COLO829 (cell line): Measurements from ENCODE around the gene PGGT1B.
A peak's percentile ranks its signal among the peaks of the same experiment; 100 is the strongest.
"Not testable (repeated sequence)": the region's sequence is repeated elsewhere in the genome, so short reads cannot be mapped to it uniquely, and the experiment has no call there.

Source experiments
- DNase-seq: peaks from one replicate; pipeline ENCODE4 v3.0.0; 2012; ENCODE audit warnings: low spot score

Gene PGGT1B

DNA sequence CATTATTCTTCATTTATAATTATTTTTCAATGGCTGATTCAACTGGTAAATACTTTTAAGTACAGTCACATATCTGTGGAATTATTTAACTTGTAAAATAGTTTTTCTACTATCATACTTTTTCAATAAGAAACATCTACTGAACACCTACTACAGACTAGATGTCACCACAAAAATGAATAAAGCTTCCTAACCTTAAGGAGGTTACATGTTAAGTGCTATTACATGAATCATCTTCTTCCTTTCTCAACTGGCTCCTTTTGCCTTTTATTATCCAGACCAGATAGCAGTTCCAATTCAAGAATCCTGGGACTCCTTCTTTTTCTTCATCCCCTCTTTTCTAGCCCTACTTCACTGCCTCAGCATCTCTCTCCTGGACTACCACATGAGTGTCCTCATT lies 4.7 kb downstream of the PGGT1B start:
- DNase-seq = no peak

- not testable (repeated sequence) for DNase-seq
These were observed 13.3 kb downstream of the PGGT1B start for GRCh38 chr5:115249379-115249778.

DNA sequence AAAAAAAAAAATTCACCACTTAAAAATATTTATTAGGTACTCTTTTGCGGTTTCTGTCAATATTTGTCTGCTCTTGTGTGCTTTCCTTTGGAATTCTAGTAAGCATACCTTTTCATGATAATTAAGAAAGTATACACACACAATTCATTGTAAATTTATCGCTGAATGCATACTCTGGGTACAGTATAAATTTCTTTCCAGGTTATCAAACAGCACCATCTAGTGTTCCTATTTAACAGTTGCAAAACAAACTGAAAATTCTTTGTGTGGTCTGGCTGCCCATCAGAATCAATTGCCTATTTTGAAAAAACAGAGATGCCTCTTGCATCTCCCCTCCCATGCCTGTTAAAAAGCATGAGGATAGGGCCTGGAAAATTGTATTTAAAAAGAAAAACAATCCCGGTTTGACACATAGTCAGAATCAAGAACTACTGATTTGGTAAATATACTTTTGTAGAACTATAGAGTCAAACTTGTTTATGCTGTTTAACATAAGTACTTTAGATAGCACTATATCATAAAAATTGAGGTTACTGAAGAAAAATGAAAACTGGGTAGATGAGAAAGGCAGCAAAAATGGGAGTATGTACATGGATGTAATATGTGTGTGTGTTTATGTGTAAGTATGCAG lies 16.2 kb downstream of the PGGT1B start:
- DNase-seq = peak; percentile 30

DNA sequence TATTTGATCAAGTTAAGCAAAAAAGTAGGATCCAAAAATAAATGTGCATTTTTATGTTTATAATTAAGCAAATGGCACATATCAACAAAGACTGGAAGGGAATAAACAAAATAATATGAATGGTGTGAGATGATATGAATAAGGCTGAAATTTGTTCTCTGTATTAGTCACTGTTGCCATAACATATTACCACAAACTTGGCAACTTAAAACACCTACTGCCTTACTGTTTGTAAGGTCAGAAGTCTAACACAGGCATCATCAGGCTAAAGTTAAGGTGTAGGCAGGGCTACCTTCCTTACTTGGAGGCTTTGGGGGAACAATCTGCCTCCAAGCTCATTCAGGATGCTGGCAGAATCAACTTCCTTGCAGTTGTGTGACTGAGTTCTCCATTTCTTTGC lies 19.3 kb downstream of the PGGT1B start:
- no peak for DNase-seq

GRCh38 chr5:115241881-115242642 lies 20.6 kb downstream of the PGGT1B start:
- DNase-seq = peak; percentile 2

DNA sequence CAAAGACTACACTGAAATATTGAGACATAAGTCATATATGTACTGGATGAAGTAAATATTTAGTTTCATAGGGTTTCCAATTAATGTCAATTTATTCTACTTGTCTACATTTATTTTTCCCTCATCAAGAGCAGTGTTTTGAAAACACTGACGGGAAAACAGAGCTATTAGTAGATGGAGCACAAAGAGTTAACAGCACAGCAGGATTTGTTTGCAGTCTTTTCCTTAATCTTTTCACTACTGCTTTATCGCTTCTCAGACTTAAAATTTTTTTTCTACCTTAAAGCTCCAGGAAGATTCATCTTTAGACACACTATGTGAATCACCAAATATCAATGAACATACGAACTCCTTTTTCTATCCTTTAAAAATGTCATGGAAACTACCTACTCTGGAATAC lies 25.6 kb downstream of the PGGT1B start:
- DNase-seq = no peak

DNA sequence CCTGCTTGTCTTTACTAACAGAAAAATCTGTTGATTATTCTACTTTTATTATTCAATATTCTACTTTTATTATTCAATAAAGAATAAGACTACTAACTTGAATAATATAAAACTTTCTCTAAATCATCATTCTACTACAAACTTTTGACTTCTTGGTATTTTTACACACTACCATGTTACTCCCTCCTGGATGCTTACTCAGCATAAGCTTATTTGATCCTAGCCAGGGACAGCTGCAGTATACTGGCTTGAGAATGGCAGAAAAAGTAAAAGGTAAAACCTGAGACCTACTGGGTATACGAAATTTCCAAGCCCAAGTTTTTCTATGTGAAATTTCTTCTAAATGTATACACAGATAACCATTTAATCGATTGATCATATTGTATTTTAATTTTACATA lies 26.1 kb downstream of the PGGT1B start:
- DNase-seq = no peak

- DNase-seq = no peak
These were observed 31.1 kb downstream of the PGGT1B start for GRCh38 chr5:115231598-115231997.

- no peak for DNase-seq
These were observed 33.1 kb downstream of the PGGT1B start for GRCh38 chr5:115229606-115230005.

- DNase-seq = no peak
These were observed 35.4 kb downstream of the PGGT1B start for GRCh38 chr5:115227281-115227680.

- no peak for DNase-seq
These were observed 48.1 kb downstream of the PGGT1B start for GRCh38 chr5:115214541-115214940.

DNA sequence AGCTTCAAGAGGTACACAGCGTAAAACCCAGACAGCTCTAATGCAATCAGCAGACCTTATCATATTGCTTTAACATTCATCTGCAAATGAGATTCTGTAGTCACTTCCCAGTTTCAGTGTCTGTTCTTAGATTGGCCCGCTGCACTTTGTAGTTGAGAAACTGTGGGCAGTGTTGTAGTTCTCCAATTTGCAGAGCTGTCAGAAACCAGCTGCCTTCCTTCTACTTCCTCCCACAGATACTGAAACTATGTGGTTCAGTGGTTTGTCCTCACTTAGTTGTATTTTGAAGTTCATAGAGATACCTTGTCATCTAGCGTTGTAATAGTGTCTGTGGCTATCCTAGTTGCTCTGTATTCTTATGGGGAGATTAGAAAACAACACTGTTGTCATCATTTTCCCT lies 53.4 kb downstream of the PGGT1B start:
- DNase-seq = no peak

- no peak for DNase-seq
These were observed 59.7 kb downstream of the PGGT1B start for GRCh38 chr5:115202952-115203351.

DNA sequence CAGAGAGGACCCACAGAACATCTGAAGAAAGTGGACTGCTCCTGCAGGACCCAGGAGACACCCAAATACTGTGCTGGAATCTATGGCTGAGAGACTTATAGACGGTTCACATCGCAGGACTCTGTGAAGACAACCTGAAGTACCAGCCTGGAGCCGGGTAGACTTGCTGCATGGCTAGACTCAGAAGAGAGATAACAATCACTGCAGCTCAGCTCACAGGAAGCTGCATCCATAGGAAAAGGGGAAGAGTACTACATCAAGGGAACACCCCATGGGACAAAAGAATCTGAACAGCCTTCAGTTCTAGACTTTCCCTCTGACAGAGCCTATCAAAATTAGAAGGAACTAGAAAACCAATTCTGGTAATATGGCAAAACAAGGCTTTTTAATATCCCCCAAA lies 66.5 kb downstream of the PGGT1B start:
- DNase-seq = no peak

DNA sequence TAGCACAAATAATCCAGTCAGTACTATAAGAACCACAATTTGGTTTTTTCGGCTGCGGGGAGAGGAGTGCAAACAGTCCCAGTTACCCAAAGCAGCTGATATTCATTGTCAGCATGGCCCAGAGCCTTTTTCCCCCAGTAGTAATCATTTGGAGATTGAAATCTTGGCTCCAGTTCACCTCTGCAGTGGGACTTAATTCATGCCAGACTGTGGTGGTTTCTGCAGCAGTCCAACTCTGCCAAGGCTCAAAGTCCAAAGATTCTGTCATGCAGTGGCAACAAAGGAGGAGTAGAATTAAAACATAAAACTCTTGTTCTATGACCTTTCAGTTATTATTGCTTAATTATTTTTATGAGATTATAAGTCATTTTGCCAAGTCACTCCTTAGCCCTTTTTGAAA lies 68.0 kb downstream of the PGGT1B start:
- no peak for DNase-seq

GRCh38 chr5:115193295-115193694 lies 69.4 kb downstream of the PGGT1B start:
- DNase-seq = no peak

DNA sequence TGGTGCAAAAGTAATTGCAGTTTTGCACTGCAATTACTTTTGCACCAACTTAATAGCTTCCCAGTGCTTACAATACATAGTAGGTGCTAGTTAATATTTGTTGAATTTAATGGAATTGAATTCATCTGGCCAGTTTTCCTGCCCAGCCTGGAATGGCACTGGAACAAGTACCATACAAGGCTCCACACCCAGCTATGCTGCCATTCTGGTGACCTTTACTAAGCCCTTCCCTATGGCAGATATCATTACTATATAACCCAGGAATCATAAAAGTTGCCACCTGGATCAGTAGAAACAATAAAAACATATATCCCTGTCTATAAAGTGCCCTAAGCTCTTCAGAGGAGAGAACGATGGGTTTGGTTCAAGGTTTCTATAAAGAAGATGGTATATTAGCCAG lies 70.6 kb downstream of the PGGT1B start:
- DNase-seq = no peak

- DNase-seq = no peak
These were observed 71.1 kb downstream of the PGGT1B start for GRCh38 chr5:115191474-115192031.

- DNase-seq = no peak
These were observed 72.3 kb downstream of the PGGT1B start for GRCh38 chr5:115190388-115190787.

GRCh38 chr5:115189866-115190265 lies 72.8 kb downstream of the PGGT1B start:
- DNase-seq = no peak

DNA sequence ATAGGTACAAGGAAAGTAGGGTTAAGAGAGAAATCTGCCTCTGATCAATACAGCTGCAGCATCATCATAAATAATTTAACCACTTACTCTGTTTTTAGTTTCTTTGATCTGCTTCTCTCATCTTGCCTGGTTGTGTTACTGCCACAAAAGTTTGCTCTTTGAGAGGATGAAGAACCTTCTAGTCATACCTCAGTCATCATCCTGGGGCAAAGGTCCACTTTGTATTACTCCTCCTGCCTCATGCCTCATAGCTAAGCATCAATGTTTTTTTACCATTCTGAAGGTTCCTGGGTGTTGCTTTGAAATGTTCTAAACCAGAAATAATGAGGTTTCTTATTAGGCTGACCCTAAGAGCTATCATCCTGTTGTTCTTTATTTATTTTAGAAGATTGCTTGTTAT lies 75.9 kb downstream of the PGGT1B start:
- no peak for DNase-seq

GRCh38 chr5:115184770-115185169 lies 77.9 kb downstream of the PGGT1B start:
- no peak for DNase-seq

GRCh38 chr5:115181757-115182156 lies 80.9 kb downstream of the PGGT1B start:
- no peak for DNase-seq
